K562 (cell line): Measurements from ENCODE around the gene C10orf95. TPM values are rescaled to one million over a fixed set of nuclear protein-coding genes. Genes with fewer than 3 reads are reported as not detected.

Experiments
- ATAC-seq: fragments of 200-7000 bp; cut with Tn5 transposase; 3 replicates; pipeline ENCODE4 v1.9.1; 2020; ENCODE audit warnings: moderate library complexity
- BruUV-seq: library from RNA; stranded (reverse); fragments of 400-500 nt; replicated peaks from 2 replicates; lab custom pipeline; 2021; lab: Mats Ljungman, UMichigan
- CTCF ChIA-PET: fragments of 300-600 bp; formaldehyde crosslinking; extraction: SDS; loops from one replicate; lab custom pipeline; 2021; ENCODE audit warnings: low intra/inter-chr PET ratio; lab: Yijun Ruan, JAX
- POLR2A ChIA-PET: fragments of 300-600, 350-650 bp; sonication (Branson Sonifier 250); formaldehyde crosslinking; extraction: SDS; loops from one replicate; lab custom pipeline; 2021; ENCODE audit warnings: antibody characterized with exemption, inconsistent platforms; lab: Yijun Ruan, JAX
- DNase-seq, 4 experiments: peaks; one replicate each; pipeline versions ENCODE4 v3.0.0 to v3.0.0-alpha.2; 2011 to 2018; ENCODE audit warnings: low spot score in 3 of 4, mixed read lengths in 3 of 4; ENCODE audit errors: extremely low read depth in 1 of 4
- FAIRE-seq: peaks from 2 replicates; lab custom pipeline; 2011; peaks lifted over from hg19 to GRCh38; lab: Jason Lieb, UNC
- H2AFZ ChIP-seq: 2 replicates; pipeline ENCODE4 v1.6.0; 2011; ENCODE audit warnings: low read depth, low read length, control low read depth, inconsistent platforms
- H3K27ac ChIP-seq: fragments of 200-600 bp; 3 replicates; pipeline ENCODE4 v1.8.0; 2011; ENCODE audit warnings: low read depth, mild to moderate bottlenecking, control low read depth, inconsistent platforms, low read length, moderate library complexity, mixed read lengths; ENCODE audit errors: extremely low read depth
- H3K27me3 ChIP-seq, 2 experiments: fragments of 300-600 bp in 1 of 2; 2 replicates in 1 of 2; 3 replicates in 1 of 2; pipeline versions ENCODE4 v1.6.0 to v1.8.0; 2011; ENCODE audit warnings: inconsistent platforms in 2 of 2, low read length in 2 of 2, mild to moderate bottlenecking in 1 of 2, mixed read lengths in 1 of 2, moderate library complexity in 1 of 2; ENCODE audit not compliant: control insufficient read depth in 2 of 2, insufficient read depth in 2 of 2
- H3K36me3 ChIP-seq: fragments of 300-600 bp; 3 replicates; pipeline ENCODE4 v1.8.0; 2011; ENCODE audit warnings: mild to moderate bottlenecking, low read length, inconsistent platforms; ENCODE audit not compliant: control insufficient read depth, insufficient read depth
- H3K4me1 ChIP-seq, 2 experiments: fragments of 200-600 bp in 1 of 2; replicated peaks in 1 of 2; 2 replicates in 1 of 2; 3 replicates in 1 of 2; pipeline versions ENCODE4 v1.5.1 to v1.8.0; 2011; ENCODE audit warnings: inconsistent platforms in 2 of 2, low read length in 2 of 2, mild to moderate bottlenecking in 1 of 2, mixed read lengths in 1 of 2, moderate library complexity in 1 of 2; ENCODE audit not compliant: control insufficient read depth in 2 of 2, insufficient read depth in 2 of 2
- H3K4me2 ChIP-seq: 2 replicates; pipeline ENCODE4 v1.6.1; 2011; ENCODE audit warnings: low read length, control low read depth, inconsistent platforms, mixed read lengths; ENCODE audit not compliant: insufficient read depth
- H3K4me3 ChIP-seq: fragments of 200-600 bp; sonication (generic), shearing (Covaris generic); 2 replicates; pipeline ENCODE4 v1.5.1; 2016; ENCODE audit warnings: control low read depth, inconsistent platforms
- H3K79me2 ChIP-seq: fragments of 200-600 bp; 3 replicates; pipeline ENCODE4 v1.8.0; 2011; ENCODE audit warnings: low read length, inconsistent platforms; ENCODE audit not compliant: control insufficient read depth, insufficient read depth
- H3K9ac ChIP-seq, 2 experiments: 2 replicates each; pipeline versions ENCODE4 v1.6.0 to v1.6.1; 2011; ENCODE audit warnings: low read depth in 2 of 2, low read length in 2 of 2, control low read depth in 1 of 2, inconsistent platforms in 1 of 2, mild to moderate bottlenecking in 1 of 2, mixed read lengths in 1 of 2; ENCODE audit not compliant: insufficient read depth in 1 of 2
- H3K9me1 ChIP-seq: one replicate; pipeline ENCODE4 v1.6.0; 2011; ENCODE audit warnings: inconsistent platforms, mild to moderate bottlenecking, low read length, moderate library complexity; ENCODE audit not compliant: control insufficient read depth, insufficient read depth
- H3K9me3 ChIP-seq: replicated peaks from 2 replicates; pipeline ENCODE4 v1.5.1; 2011; ENCODE audit warnings: low read depth, low read length, inconsistent platforms; ENCODE audit not compliant: control insufficient read depth, insufficient read depth
- H4K20me1 ChIP-seq: replicated peaks from 2 replicates; pipeline ENCODE4 v1.6.1; 2011; ENCODE audit warnings: low read length, inconsistent platforms, mixed read lengths; ENCODE audit not compliant: control insufficient read depth, insufficient read depth
- AFF1 ChIP-seq, 2 experiments: fragments of 450-650 bp; IDR thresholded peaks; 2 replicates each; pipeline ENCODE4 v1.6.1; 2018; ENCODE audit warnings: mild to moderate bottlenecking in 2 of 2, low read depth in 1 of 2; ENCODE audit not compliant: partially characterized antibody in 2 of 2
- BCOR ChIP-seq: fragments of 450-650 bp; IDR thresholded peaks from 2 replicates; pipeline ENCODE4 v1.6.1; 2016
- PBX2 ChIP-seq, 2 experiments: IDR thresholded peaks in 1 of 2; conservative IDR thresholded peaks in 1 of 2; 2 replicates each; pipeline ENCODE4 v1.6.1; 2016; ENCODE audit warnings: low read depth in 2 of 2, mild to moderate bottlenecking in 1 of 2, missing compliant biosample characterization in 1 of 2, missing genetic modification characterization in 1 of 2, moderate library complexity in 1 of 2
- WGBS: fragments of 100-300 bp; shearing (Covaris generic); methylation state at CpG from one replicate; pipeline ENCODE4 v1.1.6; 2016; ENCODE audit warnings: low coverage, mixed read lengths; ENCODE audit not compliant: insufficient coverage; ENCODE audit errors: missing lambda C conversion rate; 5-methylcytosine and 5-hydroxymethylcytosine counted together
- in situ Hi-C: fragments of 300-500 bp; cut with MboI; formaldehyde crosslinking; loops from 4 replicates; pipeline ENCODE4 v1.15.0; 2018; ENCODE audit warnings: inconsistent platforms, mixed read lengths
- intact Hi-C: fragments of 100-400 bp; cut with micrococcal nuclease; formaldehyde crosslinking; loops from 2 replicates; pipeline ENCODE4 v1.14.2; 2022
- polyA plus RNA-seq, 8 experiments: library from polyadenylated mRNA; depleted of rRNA in 4 of 8; stranded (reverse) in 5 of 8; unstranded in 3 of 8; fragments of >200 nt; fragmentation: Nextera tagmentation in 2 of 8; fragmentation: Illumina TruSeq in 1 of 8; extraction: Ambion mirVana in 2 of 8; extraction: Trizol in 1 of 8; gene quantifications; 2 replicates each; pipeline versions ENCODE4 v1.2.1 to v1.2.3, GENCODE V29; 2011 to 2014; ENCODE audit warnings: inconsistent platforms in 1 of 8, missing spikeins in 1 of 8
- total RNA-seq, 7 experiments: library from RNA; depleted of rRNA in 6 of 7; stranded (reverse); fragments of >200 nt in 6 of 7; fragmentation: Illumina TruSeq in 2 of 7; extraction: Trizol in 2 of 7; gene quantifications; 2 replicates each; pipeline versions ENCODE4 v1.2.1 to v1.2.3, GENCODE V29; 2011 to 2021; ENCODE audit warnings: low replicate concordance in 1 of 7

C10orf95 gene
- total and polyA plus RNA-seq, 9 of the 15 experiments (the other 6 are each of a cell fraction or from before 2014, with no cell fraction given), result 0.03 to 0.41 (median 0.17) TPM; not detected in 1

GRCh38 chr10:102401342-102401654, 50.0 kb downstream of the C10orf95 start (continued):
- no peak for TF ChIP-seq AFF1 (IDR thresholded peaks at IDR 0.05; ENCODE audit: low read depth in 1 of 2, partially characterized antibody in 2 of 2)

- FAIRE-seq, result no peak
Observed at GRCh38 chr10:102400598-102401341, 50.6 kb downstream of the C10orf95 start.

More at GRCh38 chr10:102400598-102401341, 50.6 kb downstream of the C10orf95 start:
- Histone ChIP-seq H3K27me3 (no peaks in the 10 kb centered on the region), H4K20me1 (no peaks in the 10 kb centered on the region), H3K4me3 (no peak overlapping the region), H3K36me3 (peaks cover 16% of the 10 kb centered on the region; the same call in 1 of the 3 replicates), H3K27ac (no peak overlapping the region), H3K9me1 (no peaks in the 10 kb centered on the region), H3K9me3 (no peaks in the 10 kb centered on the region), H2AFZ (no peak overlapping the region), H3K4me1 (peaks cover 17 to 61% of the 10 kb centered on the region in 2 experiments; a peak in 4 of 5 replicates), H3K9ac (no peak overlapping the region), H3K79me2 (peaks cover 7% of the 10 kb centered on the region; the same call in 1 of the 3 replicates), H3K4me2 (no peak overlapping the region)
- in situ Hi-C loops, result no loop called here
- WGBS, result 87% methylated on average over 6 of the region's 22 CpGs
- intact Hi-C loops, result no loop called here
- BruUV-seq, result no TSS peak
- DNase-seq, result no peak
- TF ChIP-seq PBX2 (CRISPR knock-in tag; IDR thresholded peaks at IDR 0.05; ENCODE audit: low read depth) (no peak), PBX2 (tag; conservative IDR thresholded peaks at IDR 0.05; ENCODE audit: low read depth) (no peak), BCOR (no peak)
- CTCF ChIA-PET, result no interaction called here
- POLR2A ChIA-PET, result no interaction called here
- ATAC-seq, result no peak
